ENCODE measurements around the gene AHCY. TPM values are rescaled to one million over a fixed set of nuclear protein-coding genes. Genes with fewer than 3 reads are reported as not detected.
A peak's percentile ranks its signal among the peaks of the same experiment; 100 is the strongest.

Gene AHCY
- total and polyA plus RNA-seq, 2 of the 4 experiments (the other 2 are of a cell fraction): 138 to 210 TPM

DNA sequence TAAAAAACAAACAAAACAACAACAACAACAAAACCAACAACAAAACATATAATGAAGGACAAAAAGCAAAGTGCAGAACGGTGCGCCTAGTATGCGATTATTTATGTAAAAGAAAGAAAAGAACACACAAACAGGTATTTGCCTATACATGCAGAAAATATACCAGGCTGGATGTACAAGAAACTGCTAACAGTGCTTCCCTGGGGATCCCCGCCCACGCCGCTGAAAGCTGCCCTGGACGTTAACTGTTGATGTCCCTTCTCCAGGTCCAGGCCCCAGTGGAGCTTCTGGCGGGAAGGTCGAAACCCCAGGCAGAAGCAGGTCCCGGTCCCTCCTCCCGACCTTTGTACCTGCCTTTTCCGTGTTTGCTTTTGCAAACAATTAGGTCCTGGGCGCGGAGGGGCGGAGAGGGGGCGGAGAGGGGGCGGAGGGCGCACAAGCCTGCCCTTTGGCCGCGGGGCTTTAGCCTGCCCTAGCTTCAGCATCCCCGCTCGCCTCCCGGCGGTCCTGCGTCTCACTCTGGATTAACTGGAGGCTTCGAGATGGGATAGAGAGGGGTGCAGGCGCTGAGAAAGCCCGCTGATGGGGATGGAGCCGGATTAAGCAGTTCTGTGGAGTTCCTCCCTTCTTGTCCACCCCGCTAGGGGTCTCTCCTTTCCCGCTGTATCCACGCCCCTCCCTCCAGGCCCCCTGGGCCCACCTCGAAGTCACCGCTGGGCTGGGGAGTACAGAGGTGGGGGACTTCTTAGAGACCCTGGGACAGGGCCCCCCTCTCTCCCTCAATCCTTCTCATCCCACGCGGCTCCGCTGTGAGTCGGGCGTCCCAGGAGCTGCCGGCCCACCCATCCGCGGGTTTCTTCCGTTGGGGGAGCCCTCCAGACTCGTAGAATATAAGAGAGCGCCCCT lies 8.2 kb upstream of the AHCY start:
- H3K18ac ChIP-seq (ENCODE audit: low read depth, low read length): no peak overlapping the region
- no peaks in the 10 kb centered on the region for H3K9me3 ChIP-seq (ENCODE audit: control insufficient read depth, insufficient read depth, low read length)
- BruUV-seq (replicated peaks): no TSS peak
- H3K4ac ChIP-seq (ENCODE audit: low read depth, low read length): no peak overlapping the region
- H2AK5ac ChIP-seq (ENCODE audit: low read depth, low read length): no peak overlapping the region
- H3K4me3 ChIP-seq (ENCODE audit: insufficient read depth, low read depth, low read length): no peak overlapping the region
- no peaks in the 10 kb centered on the region for H3K36me3 ChIP-seq (ENCODE audit: control insufficient read depth, insufficient read depth, low read length)
- no peak for ATAC-seq (ENCODE audit: low read depth)
- intact Hi-C loops (cut with micrococcal nuclease) (loop anchor here (2.0 to 5.0 kb wide), 8 partner anchors 51 to 457 kb away; partner anchors contain the start of gene ITCH), in situ Hi-C loops (cut with MboI; ENCODE audit: low sequenced_read_pairs) (loop anchor here (5.0 to 10.0 kb wide), 2 partner anchors 163 to 206 kb away; partner anchors contain the start of gene DYNLRB1), dilution Hi-C loops (cut with HindIII; ENCODE audit: low sequenced_read_pairs, unreplicated experiment) (no loop called here)
- POLR2A ChIA-PET (ENCODE audit: unreplicated experiment): interaction anchor here (0.6 kb wide), 1 partner anchor 41 kb away, joined by 3 read pairs; no protein-coding TSS in a partner anchor
- no peak overlapping the region for H2BK20ac ChIP-seq (ENCODE audit: low read depth, low read length)
- DNase-seq: no peak
- H3K4me1 ChIP-seq (ENCODE audit: control insufficient read depth, insufficient read depth, low read length): peaks cover 3% of the 10 kb centered on the region
- H3K9ac ChIP-seq (ENCODE audit: low read depth, low read length): no peak overlapping the region; the same call in 1 of the 2 replicates
- H4K8ac ChIP-seq (ENCODE audit: low read depth in 2 of 2, low read length in 2 of 2): no peak overlapping the region
- no peak overlapping the region for H2BK5ac ChIP-seq (ENCODE audit: low read depth, low read length, poor library complexity, severe bottlenecking)
- H4K20me1 ChIP-seq (ENCODE audit: insufficient read depth, low read length): no peaks in the 10 kb centered on the region
- H3K79me1 ChIP-seq (ENCODE audit: low read depth in 1 of 2, low read length in 2 of 2): 0 out of 4 replicates have a peak, but pooled peaks cover 0 to 8% of the 10 kb centered on the region in 2 experiments
- no peak overlapping the region for H3K56ac ChIP-seq (ENCODE audit: extremely low read depth, insufficient read depth, low read length)
- no peak overlapping the region for H2AK9ac ChIP-seq (replicated peaks; ENCODE audit: low read depth, low read length, poor library complexity)
- H4K91ac ChIP-seq (ENCODE audit: insufficient read depth, low read depth, low read length): no peak overlapping the region
- CTCF ChIA-PET: interaction anchor here (0.8 to 2.8 kb wide), 10 partner anchors 11 to 629 kb away, joined by 3 to 24 read pairs (median 8); partner anchors contain the start of gene DYNLRB1
- no peak overlapping the region for H3K4me2 ChIP-seq (ENCODE audit: low read depth, low read length)
- no peak overlapping the region for H2BK120ac ChIP-seq (ENCODE audit: low read depth, low read length)
- no peak overlapping the region for H3K27ac ChIP-seq (ENCODE audit: insufficient read depth, low read length)
- 23% methylated on average over 11 of the region's 45 CpGs; no CpG with 5 or more reads in 1 of the 2 experiments for WGBS, 2 experiments (ENCODE audit: extremely low coverage in 2 of 2, insufficient read length in 1 of 2)
- H3K27me3 ChIP-seq (ENCODE audit: control insufficient read depth, insufficient read depth, low read length): no peaks in the 10 kb centered on the region
- H3K23ac ChIP-seq (ENCODE audit: low read depth, low read length): no peak overlapping the region
- H2BK15ac ChIP-seq (ENCODE audit: low read depth, low read length): no peak overlapping the region
- peak overlapping the region; percentile 81 for H2AFZ ChIP-seq (replicated peaks; ENCODE audit: low read length, poor library complexity)
- H3K14ac ChIP-seq (replicated peaks; ENCODE audit: low read depth, low read length): no peak overlapping the region
- no peak overlapping the region for H4K5ac ChIP-seq (ENCODE audit: low read depth, low read length)
- peaks cover 6% of the 10 kb centered on the region for H3K9me1 ChIP-seq (ENCODE audit: insufficient read depth, low read length)
- TF ChIP-seq MXI1 (IDR thresholded peaks at IDR 0.05; ENCODE audit: borderline replicate concordance, low read depth, low read length) (no peak), NFE2L2 (IDR thresholded peaks at IDR 0.05; ENCODE audit: low read depth, low read length) (no peak), CEBPB (IDR thresholded peaks at IDR 0.05; ENCODE audit: low read depth, low read length) (no peak), RFX5 (IDR thresholded peaks at IDR 0.05; ENCODE audit: low read depth, low read length) (no peak), MAZ (IDR thresholded peaks at IDR 0.05; ENCODE audit: borderline replicate concordance, low read depth, low read length) (no peak), FOS (IDR thresholded peaks at IDR 0.05; ENCODE audit: low read depth, low read length) (no peak), RAD21 (IDR thresholded peaks at IDR 0.05; ENCODE audit: low read length) (no peak), MAFK (IDR thresholded peaks at IDR 0.05; ENCODE audit: low read depth, low read length) (no peak), RCOR1 (IDR thresholded peaks at IDR 0.05; ENCODE audit: insufficient replicate concordance, low read length) (no peak), SMC3 (IDR thresholded peaks at IDR 0.05; ENCODE audit: low read depth, low read length) (no peak)
- TF ChIP-seq, protein P1, sequence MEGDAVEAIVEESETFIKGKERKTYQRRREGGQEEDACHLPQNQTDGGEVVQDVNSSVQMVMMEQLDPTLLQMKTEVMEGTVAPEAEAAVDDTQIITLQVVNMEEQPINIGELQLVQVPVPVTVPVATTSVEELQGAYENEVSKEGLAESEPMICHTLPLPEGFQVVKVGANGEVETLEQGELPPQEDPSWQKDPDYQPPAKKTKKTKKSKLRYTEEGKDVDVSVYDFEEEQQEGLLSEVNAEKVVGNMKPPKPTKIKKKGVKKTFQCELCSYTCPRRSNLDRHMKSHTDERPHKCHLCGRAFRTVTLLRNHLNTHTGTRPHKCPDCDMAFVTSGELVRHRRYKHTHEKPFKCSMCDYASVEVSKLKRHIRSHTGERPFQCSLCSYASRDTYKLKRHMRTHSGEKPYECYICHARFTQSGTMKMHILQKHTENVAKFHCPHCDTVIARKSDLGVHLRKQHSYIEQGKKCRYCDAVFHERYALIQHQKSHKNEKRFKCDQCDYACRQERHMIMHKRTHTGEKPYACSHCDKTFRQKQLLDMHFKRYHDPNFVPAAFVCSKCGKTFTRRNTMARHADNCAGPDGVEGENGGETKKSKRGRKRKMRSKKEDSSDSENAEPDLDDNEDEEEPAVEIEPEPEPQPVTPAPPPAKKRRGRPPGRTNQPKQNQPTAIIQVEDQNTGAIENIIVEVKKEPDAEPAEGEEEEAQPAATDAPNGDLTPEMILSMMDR (conservative IDR thresholded peaks at IDR 0.05; ENCODE audit: low read depth, low read length): no peak
- TF ChIP-seq, protein P2, sequence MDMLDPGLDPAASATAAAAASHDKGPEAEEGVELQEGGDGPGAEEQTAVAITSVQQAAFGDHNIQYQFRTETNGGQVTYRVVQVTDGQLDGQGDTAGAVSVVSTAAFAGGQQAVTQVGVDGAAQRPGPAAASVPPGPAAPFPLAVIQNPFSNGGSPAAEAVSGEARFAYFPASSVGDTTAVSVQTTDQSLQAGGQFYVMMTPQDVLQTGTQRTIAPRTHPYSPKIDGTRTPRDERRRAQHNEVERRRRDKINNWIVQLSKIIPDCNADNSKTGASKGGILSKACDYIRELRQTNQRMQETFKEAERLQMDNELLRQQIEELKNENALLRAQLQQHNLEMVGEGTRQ (IDR thresholded peaks at IDR 0.05; ENCODE audit: low read depth, low read length): no peak
- TF ChIP-seq, protein P3, sequence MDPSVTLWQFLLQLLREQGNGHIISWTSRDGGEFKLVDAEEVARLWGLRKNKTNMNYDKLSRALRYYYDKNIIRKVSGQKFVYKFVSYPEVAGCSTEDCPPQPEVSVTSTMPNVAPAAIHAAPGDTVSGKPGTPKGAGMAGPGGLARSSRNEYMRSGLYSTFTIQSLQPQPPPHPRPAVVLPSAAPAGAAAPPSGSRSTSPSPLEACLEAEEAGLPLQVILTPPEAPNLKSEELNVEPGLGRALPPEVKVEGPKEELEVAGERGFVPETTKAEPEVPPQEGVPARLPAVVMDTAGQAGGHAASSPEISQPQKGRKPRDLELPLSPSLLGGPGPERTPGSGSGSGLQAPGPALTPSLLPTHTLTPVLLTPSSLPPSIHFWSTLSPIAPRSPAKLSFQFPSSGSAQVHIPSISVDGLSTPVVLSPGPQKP (IDR thresholded peaks at IDR 0.05; ENCODE audit: borderline replicate concordance, low read depth, low read length): no peak

Data from IMR-90 (cell line).